KG1 (cell line): ENCODE data around the gene RGS3.
"Not testable (repeated sequence)": the region's sequence is repeated elsewhere in the genome, so short reads cannot be mapped to it uniquely, and the experiment has no call there.

Experiments
- DNase-seq: peaks from one replicate; lab custom pipeline; 2025; lab: John Stamatoyannopoulos, UW

RGS3 gene

DNA sequence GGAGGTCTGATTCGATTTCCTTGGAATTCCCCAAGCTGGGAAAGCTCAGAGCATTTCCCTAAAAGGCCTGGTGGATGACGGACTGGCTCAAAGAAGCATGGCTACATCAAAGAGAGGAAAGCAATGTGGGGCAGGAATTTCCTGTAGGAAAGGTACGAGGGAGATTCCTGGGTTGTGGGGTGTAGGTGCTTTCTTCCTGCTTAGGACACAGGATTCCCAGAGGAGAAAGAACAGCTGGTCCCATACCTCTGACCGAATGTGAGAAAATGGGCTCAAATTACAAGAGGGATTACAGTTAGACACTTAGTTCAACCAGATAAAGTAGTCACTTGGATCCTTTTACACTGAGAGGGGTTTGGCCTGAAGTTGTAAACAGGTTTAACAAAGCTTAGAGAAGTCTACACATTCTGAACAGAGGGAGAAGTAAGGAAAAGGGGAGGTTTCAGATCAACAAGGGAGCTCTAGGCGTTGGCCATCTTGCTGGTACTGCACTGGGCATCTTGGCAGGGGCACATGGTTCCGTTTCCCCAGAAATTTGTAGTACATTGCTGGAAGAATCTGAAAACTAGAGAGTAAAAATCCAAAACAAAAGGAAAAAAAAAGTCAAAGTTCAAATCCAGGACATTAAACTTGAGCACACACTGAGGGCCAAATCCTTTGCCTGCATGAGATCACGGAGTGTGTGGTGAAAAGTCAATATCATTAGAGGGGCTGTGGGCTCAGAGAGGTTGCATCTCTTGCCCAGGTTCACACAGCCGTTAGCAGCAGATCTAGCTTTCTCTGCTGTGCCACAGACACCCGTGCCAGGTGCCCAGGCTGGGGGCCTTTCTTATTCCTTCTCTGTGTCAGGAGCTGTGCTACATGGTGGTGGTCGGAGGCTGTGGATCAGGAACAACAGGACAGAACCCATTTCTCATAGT is 171.3 kb downstream of the RGS3 start:
- no peak for DNase-seq

DNA sequence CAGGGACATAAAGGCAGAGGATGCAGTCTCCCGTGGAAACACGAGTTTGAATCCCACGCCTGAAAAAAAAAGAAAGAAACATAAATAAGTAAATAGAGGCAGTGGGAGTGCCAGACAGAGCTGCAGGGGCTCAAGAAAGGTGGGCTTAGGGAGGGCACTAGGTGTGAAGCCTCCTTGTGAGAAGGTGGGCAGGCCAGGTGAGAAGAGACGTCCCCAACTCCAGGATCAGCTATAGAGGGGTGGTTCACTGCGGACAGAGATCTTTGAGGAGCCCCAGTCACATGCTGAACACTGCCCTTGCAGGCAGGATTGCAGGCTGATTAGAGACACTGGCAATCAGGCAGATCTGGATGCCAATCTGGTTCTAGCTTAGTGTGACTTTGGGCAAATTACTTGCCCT is 172.1 kb downstream of the RGS3 start:
- DNase-seq: no peak

DNA sequence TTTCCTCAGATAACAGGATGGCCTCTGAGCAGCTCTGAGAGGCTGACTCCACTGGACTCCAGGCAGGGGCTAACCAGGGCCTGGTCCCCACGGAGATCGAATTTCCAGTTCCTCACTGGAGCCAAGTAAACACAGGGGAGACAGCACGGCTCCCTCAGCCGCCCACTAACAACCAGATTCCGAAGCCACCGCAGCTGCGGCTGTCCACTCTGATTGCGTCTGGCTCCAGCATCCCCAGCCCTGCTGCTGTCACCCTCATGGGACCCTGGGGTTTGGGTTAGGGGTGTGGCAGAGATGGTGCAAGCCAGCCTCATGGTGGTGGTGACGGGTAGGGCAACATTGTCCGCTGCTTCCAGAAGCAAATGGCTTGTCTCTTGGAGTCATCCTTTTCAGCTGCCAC is 172.6 kb downstream of the RGS3 start:
- no peak for DNase-seq

DNA sequence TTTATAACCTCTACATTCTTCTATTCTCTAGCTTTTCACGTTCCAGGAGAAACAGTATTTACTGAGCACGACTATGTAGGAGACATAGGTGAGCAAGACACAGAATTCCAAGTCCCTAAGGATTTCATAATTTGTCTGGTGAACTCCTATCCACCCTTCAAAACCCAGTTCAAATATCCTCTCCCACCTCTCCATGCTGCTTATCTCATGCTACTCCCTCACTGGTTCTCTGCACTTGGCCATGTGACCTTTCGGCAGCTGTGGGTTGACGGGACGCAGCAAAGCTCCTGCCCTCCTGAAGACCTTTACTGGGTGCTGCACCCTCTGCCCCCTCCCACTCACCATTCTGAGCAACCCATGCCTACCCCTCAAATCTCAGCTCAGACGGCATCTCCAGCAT is 173.2 kb downstream of the RGS3 start:
- no peak for DNase-seq

DNA sequence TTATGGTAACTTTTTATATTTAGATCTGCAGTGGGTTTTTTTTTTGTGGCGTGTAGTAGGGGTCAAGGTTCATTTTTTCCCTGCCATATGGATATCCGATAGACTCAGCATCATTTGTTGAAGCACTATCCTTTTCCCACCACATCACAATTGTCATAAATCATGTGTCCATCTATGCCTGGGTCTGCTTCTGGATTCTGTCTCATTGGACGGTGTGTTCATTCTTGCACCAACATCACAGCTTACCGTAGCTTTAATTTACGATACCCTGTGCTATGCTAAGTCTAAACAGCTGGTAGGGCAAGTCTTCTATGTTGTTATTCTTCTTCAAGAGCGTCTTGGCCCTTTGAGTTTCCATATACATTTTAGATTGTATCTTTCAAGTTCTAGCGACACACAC is 175.0 kb downstream of the RGS3 start:
- DNase-seq: no peak

DNA sequence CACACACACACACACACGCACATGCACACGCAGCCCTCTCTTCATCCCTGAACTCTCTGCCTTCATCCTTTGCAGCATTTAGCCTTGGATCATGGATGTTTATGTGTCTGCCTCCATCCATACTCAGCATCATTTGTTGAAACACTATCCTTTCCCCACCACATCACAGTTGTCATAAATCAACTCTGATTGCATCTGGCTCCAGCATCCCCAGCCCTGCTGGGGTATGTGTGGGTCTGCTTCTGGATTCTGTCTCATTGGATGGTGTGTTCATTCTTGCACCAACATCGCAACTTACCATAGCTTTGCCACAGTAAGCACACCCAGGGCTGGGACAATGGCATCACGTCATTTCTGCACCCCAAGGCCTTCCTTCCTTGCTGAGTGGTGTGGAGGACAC is 175.4 kb downstream of the RGS3 start:
- no peak for DNase-seq

DNA sequence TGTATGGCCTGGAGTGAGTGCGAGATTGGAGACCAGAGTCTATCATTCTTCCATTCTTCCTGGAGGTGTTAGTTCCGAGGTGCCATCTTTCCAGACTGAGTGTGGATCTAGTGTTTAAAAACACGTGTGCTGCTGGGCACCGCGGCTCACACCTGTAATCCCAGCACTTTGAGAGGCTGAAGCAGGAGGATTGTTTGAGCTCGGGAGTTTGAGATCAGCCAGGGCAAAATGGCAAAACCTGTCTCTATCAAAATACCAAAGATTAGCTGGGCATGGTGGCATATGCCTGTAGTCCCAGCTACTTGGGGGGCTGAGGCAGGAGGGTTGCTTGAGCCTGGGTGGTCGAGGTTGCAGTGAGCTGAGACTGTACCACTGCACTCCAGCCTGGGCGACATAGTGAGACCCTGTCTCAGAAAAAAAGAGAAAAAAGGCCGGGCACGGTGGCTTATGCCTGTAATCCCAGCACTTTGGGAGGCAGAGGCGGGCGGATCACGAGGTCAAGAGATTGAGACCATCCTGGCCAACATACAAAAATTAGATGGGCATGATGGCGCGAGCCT is 176.0 kb downstream of the RGS3 start:
- not testable (repeated sequence) for DNase-seq

DNA sequence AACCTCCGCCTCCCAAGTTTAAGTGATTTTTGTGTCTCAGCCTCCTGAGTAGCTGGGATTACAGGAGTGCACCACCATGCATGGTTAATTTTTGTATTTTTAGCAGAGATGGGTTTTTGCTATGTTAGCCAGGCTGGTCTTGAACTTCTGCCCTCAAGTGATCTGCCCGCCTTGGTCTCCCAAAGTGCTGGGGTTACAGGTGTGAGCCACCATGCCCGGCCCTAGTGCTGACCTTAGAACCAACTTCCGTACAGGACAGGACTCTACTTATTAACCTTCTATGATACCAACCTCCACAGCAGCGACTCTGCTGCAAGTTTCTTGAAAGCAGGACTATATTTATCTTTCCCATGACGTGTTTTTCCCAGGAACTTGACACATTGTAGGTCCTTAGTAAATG is 176.9 kb downstream of the RGS3 start:
- DNase-seq: no peak

DNA sequence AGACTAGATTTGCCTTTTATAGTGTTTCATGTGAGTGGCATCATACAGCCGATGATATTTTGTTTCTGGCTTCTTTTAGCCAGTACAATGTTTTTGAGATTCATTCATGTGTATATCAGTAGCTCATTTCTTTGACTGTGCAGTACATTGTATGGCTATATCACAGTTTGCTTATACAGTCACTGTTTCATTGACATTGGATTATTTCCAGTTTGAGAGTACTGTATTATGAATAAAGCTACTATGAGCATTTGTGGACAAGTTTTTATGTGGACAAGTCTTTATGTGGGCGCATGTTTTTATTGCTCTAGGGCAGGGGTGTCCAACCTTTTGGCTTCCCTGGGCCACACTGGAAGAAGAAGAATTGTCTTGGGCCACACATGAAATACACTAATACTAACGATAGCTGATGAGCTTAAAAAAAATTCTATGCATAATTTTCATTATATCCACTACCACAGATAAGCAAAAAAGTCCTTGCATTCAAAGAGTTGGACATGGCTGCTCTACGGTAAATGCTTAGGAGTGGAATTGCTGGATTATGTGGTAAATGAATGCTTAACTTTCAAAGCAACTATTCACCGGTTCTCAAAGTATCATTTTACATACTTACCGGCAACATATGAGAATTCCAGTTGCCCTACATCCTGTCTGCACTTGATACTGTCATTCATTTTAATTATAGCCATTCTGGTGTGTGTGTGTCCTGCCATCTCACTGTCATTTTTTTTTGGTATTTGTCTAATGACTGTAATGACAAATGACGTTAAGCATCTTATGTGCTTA is 177.8 kb downstream of the RGS3 start:
- no peak for DNase-seq

DNA sequence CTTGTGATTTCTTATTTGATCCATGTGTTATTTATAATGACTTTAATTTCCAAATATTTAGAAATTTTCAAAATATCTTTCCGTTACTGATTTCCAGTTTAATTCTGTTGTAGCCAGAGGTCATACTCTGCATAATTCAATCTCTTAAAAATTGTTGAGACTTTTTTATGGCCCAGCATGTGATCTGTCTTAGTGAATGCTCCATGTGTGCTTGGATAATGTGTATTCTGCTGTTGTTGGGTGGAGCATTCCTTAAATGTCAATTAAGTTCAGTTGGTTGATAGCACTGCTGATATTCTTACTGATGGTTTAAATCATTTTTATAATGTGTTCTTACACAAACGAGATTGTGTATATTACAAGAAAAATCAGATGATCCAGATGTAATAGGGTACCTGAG is 180.8 kb downstream of the RGS3 start:
- DNase-seq: no peak

DNA sequence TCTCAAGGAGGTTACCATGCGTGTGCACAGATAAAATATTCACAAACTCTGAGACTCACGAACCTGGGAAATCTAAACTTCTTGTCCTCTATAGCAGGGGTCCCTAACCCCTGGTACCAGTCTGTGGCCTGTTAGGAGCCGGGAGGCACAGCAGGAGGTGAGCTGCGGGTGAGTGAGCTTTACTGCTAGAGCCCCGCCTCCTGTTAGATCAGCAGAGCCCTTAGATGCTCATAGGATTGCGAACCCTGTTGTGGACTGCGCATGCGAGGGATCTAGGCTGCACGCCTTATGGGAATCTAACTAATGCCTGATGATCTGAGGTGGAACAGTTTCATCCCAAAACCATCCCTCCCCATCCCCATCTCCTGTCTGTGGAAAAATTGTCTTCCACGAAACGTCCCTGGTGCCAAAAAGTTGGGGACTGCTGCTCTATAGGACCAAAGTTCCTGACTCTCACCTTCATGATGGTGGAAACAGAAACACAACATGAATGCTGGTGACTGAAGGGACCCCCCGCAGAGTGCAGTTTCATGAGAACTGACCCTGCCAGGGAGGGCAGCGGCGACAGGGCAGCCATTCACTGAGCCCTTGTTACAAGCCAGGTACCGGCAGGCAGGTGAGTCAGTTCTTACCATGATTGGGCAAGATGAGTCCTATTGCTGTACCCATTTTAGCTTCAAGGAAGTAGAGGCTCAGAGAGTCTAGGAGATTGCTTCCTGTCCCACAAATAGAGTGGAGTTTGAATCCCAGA is 181.9 kb downstream of the RGS3 start:
- DNase-seq: no peak

DNA sequence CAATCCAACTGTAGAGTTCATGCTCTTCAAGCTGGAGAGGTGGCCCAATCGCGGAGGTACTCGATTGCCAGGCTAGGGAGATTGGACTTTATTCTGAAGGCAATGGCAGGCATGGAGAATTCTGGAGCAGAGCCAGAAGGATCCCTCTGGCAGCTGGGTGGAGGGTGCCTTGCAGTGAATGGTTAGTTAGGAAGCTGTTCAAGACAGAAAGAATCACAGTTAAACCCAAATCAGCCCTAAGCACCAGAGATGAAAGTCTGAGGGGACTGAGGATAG is 182.4 kb downstream of the RGS3 start:
- DNase-seq: no peak

DNA sequence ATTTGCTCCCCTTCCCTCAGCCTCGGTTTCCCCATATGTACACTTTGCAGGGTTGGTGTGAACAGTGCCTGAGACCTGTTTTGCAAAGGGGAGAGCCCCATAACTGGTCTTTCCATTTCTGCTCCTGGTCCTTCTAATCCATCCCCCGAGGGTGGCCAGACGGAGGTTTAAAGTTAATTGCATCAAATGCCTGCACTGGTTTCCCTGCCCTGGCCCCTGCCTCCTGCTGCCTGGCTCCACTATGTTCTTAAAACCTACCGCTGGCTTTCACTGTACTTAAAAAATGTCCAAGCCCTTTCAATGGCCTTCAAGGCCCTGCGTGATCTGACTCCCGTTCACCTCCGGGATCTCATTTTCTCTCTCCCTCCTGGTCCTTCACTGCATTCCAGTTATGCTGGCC is 183.0 kb downstream of the RGS3 start:
- no peak for DNase-seq
